Tibial artery (tissue), 4 donors: ENCODE data around the gene SIX4.

Source experiments
- DNase-seq, 2 donors: peaks; one replicate each; pipeline ENCODE4 v3.0.0-alpha.2; 2019
- H3K27ac ChIP-seq, 2 donors: fragments of 200-600 bp; sonication (generic) in 1 of 2; 1 replicate in 1 of 2; 2 replicates in 1 of 2; pipeline ENCODE4 v1.5.1; 2018 to 2019; ENCODE audit warnings: mild to moderate bottlenecking in 1 of 2
- H3K27me3 ChIP-seq, 2 donors: fragments of 200-600 bp; sonication (generic) in 1 of 2; one replicate each; pipeline versions ENCODE4 v1.5.1 to v1.6.0; 2016 to 2019
- H3K36me3 ChIP-seq, 3 donors: fragments of 200-600 bp; sonication (generic) in 2 of 3; one replicate each; pipeline ENCODE4 v1.5.1; 2016 to 2019; ENCODE audit warnings: mild to moderate bottlenecking in 2 of 3
- H3K4me1 ChIP-seq, 4 donors: fragments of 200-600 bp; sonication (generic) in 2 of 4; 1 replicate in 3 of 4; 2 replicates in 1 of 4; pipeline ENCODE4 v1.5.1; 2016 to 2019
- H3K4me3 ChIP-seq, 2 donors: fragments of 200-600 bp; sonication (generic) in 1 of 2; 1 replicate in 1 of 2; 2 replicates in 1 of 2; pipeline ENCODE4 v1.5.1; 2018 to 2019; ENCODE audit warnings: mild to moderate bottlenecking in 2 of 2
- H3K9me3 ChIP-seq, 3 donors: fragments of 200-600 bp; sonication (generic) in 1 of 3; one replicate each; pipeline ENCODE4 v1.5.1; 2016 to 2019
- intact Hi-C: fragments of 100-400 bp; cut with DNase I; formaldehyde crosslinking; loops from one replicate; pipeline ENCODE4 v1.15.0; 2023; ENCODE audit warnings: low total_unique reads
- TF ChIP-seq, protein P1 (sequence below), 2 experiments: fragments of 200-600 bp in 1 of 2; fragments of 450-650 bp in 1 of 2; IDR thresholded peaks; one replicate each; pipeline ENCODE4 v1.5.1; 2017 to 2019; ENCODE audit warnings: antibody characterized with exemption in 2 of 2, mild to moderate bottlenecking in 1 of 2, moderate library complexity in 1 of 2

SIX4 gene

DNA sequence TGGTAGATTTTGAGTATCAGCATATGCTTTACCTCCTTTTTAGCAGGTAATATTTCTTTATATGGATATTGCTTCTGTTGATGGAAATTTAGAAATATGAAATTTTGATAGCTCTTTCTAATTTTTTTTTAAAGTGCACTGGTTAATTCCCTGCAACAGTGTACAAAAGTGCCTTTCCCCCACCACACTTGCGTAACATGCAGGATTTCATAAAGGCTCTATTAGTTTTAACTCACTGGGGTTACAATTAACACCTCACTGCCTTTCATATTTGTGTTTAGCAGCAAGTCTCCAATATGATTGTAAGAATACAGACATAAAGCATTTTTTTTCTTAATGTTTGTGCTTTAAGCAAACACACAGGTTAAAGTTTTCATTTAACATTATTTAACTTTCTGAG is 36.1 kb upstream of the SIX4 start:
- TF ChIP-seq, protein P1, sequence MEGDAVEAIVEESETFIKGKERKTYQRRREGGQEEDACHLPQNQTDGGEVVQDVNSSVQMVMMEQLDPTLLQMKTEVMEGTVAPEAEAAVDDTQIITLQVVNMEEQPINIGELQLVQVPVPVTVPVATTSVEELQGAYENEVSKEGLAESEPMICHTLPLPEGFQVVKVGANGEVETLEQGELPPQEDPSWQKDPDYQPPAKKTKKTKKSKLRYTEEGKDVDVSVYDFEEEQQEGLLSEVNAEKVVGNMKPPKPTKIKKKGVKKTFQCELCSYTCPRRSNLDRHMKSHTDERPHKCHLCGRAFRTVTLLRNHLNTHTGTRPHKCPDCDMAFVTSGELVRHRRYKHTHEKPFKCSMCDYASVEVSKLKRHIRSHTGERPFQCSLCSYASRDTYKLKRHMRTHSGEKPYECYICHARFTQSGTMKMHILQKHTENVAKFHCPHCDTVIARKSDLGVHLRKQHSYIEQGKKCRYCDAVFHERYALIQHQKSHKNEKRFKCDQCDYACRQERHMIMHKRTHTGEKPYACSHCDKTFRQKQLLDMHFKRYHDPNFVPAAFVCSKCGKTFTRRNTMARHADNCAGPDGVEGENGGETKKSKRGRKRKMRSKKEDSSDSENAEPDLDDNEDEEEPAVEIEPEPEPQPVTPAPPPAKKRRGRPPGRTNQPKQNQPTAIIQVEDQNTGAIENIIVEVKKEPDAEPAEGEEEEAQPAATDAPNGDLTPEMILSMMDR (IDR thresholded peaks at IDR 0.05) = no peak
- intact Hi-C loops = no loop called here

DNA sequence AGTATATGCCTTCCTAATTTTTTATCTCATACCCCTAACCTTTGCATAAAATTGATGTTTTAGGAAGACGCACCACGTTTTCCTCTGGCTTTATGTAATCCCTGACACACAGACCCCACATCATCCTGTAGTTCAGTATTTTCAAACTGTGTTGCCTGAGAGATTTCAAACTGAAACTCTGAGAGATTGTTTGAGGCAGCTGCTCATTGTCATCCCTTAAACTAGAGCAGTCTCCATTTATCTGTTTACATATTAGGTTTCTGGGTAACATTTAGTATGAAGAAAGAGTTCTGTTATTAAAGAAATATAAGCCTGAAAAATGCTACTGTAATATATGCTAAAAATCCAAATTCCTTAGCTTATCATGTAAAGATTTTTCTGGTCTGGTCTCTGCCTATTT is 34.7 kb upstream of the SIX4 start:
- Histone ChIP-seq H3K4me3 (no peak overlapping the region), H3K4me1 (peaks cover 0 to 21% (median 7%) of the 10 kb centered on the region in 4 donors), H3K36me3 (peaks cover 0 to under 1% (median 0%) of the 10 kb centered on the region in 3 donors), H3K27ac (no peak overlapping the region), H3K9me3 (no peaks in the 10 kb centered on the region), H3K27me3 (no peaks in the 10 kb centered on the region)
- intact Hi-C loops = no loop called here
- TF ChIP-seq, protein P1 (IDR thresholded peaks at IDR 0.05) = no peak
- DNase-seq = no peak

More for the DNA sequence above, 36.1 kb upstream of the SIX4 start:
- no peak for DNase-seq
- no peak overlapping the region for H3K27ac ChIP-seq
- H3K36me3 ChIP-seq = no peaks in the 10 kb centered on the region
- no peaks in the 10 kb centered on the region for H3K27me3 ChIP-seq
- H3K9me3 ChIP-seq = no peaks in the 10 kb centered on the region
- H3K4me3 ChIP-seq = no peak overlapping the region
- peaks cover 0 to 21% (median 7%) of the 10 kb centered on the region in 4 donors for H3K4me1 ChIP-seq

DNA sequence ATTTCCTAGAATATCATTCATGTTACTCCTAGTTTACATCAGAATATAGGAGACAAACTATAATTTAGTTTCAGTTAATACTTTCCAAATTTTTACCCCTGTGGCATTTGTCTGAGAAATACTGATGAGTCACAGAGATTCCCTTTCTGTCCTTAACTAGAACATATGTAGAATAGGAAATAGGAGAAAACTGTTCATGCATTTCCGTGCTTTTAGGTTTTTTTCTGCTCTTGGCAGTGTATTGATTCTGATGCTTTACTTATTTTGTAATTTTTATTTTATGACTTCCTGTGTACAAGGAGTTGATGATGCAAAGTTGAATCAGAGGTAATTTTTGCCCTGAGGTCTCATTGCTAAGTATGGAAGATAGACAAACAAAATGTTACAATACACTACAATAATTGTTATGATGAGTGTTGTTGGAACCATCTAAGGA is 33.4 kb upstream of the SIX4 start:
- H3K36me3 ChIP-seq = peaks cover 0 to 6% (median 0%) of the 10 kb centered on the region in 3 donors
- H3K9me3 ChIP-seq = no peaks in the 10 kb centered on the region
- intact Hi-C loops = no loop called here
- no peak for DNase-seq
- TF ChIP-seq, protein P1 (IDR thresholded peaks at IDR 0.05) = no peak
- no peaks in the 10 kb centered on the region for H3K27me3 ChIP-seq
- no peak overlapping the region for H3K4me3 ChIP-seq
- H3K27ac ChIP-seq = no peak overlapping the region
- H3K4me1 ChIP-seq = peaks cover 0 to 21% (median 7%) of the 10 kb centered on the region in 4 donors

DNA sequence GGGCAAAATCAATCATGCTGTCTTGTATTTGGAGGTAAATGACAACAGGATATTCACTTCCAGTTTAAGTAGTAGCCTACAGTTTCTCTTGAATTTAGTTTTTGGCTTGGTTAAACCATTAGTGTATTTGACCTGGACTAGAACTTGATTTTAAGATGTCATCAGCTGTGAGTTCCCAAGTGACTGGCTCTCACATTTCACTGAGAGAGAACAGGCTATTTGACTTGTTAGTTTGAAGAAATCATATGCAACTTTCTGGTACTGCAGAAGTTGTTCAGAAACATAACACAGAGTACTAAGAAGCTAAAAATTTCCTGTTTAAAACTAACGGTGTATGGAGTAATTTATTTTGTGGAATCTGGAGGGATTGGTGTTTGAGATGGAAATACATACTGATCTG is 32.7 kb upstream of the SIX4 start:
- Histone ChIP-seq H3K27ac (no peak overlapping the region), H3K36me3 (peaks cover 0 to 6% (median 0%) of the 10 kb centered on the region in 3 donors), H3K9me3 (no peaks in the 10 kb centered on the region), H3K4me3 (no peak overlapping the region), H3K4me1 (peaks cover 0 to 21% (median 7%) of the 10 kb centered on the region in 4 donors), H3K27me3 (no peaks in the 10 kb centered on the region)
- TF ChIP-seq, protein P1 (IDR thresholded peaks at IDR 0.05) = no peak
- no peak for DNase-seq
- intact Hi-C loops = no loop called here

DNA sequence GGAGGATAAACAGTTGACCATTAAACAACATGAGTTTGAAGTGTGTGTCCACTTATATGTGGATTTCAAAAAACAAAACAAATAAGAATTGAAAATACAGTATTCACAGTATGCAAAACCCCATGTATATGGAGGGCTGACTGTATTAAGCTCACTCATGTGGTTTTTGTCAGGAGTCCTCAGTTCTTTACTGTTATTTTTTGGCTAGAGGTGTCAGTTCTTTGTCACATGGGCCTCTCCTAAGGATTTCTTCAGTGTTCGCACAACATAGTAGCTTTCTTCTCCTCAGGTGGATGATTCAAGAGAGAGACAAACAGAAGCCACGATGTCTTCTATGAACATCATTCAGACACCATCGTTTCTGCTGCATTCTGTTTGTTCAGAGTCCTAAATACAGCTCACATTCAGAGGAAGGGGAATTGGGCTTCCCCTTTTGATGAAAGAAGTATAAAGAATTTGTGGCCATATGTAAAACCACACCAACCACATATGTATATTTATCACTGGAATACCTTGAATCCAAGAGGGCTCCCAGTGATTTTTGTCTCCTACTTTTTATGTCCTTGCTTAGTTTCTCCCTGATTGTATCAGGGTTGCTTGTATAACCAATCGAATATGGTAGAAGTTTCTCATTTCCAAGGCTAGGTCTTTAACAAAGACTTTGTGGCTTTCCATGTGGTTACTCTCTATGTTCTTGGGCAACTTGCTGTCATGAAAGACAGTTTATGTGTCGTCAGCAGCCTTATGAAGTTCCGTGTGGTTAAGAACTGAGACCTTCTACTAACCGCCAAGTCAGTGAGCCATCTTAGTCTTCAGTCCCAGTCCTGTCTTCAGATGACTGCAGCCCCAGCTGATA is 29.3 kb upstream of the SIX4 start:
- H3K36me3 ChIP-seq = peaks cover 0 to 6% (median 0%) of the 10 kb centered on the region in 3 donors
- H3K27me3 ChIP-seq = no peaks in the 10 kb centered on the region
- TF ChIP-seq, protein P1 (IDR thresholded peaks at IDR 0.05) = no peak
- intact Hi-C loops = no loop called here
- no peaks in the 10 kb centered on the region for H3K9me3 ChIP-seq
- DNase-seq = no peak
- peaks cover 0 to 21% (median 7%) of the 10 kb centered on the region in 4 donors for H3K4me1 ChIP-seq
- no peak overlapping the region for H3K27ac ChIP-seq
- H3K4me3 ChIP-seq = no peak overlapping the region
